ENCODE data around the gene ELL2. TPM values are rescaled to one million over a fixed set of nuclear protein-coding genes. Genes with fewer than 3 reads are reported as not detected.
A peak's percentile ranks its signal among the peaks of the same experiment; 100 is the strongest.

The ELL2 gene
- total and polyA plus RNA-seq, 2 of the 13 experiments (the other 11 are each of a cell fraction or from before 2014, with no cell fraction given): 78.9 to 97.1 TPM

DNA sequence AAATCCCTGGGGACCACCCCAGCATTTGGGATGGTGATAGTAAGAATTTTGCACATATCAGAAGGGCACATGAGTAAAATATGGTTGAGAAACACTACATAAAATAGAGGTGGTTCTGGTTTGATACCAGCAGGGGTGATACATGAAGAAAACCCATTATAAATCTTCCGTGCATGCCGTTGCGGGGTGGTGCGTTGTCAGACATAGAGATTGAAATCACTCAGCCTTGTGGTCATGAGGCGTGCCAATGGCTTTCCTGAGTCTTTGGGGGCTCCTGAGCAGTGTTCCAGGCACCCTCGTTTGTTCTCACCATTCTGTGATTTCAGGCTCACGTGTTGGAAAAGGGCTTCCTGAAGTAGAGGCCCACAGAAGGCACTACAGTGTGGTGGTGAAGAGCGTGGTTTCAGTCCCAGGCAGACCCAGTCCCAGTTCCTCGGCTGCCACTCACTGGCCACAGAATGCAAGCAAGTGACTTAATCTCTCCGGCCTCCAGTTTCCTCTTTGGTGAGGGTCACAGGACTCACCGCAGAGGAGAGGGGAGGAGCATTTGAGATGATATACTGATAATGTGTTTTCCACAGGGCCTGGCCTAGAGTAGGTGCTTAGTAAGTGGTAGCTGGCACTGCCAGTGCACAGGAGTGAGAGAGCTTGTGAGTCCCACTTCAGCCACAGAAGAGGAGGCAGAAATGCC, 118.7 kb downstream of the ELL2 start (continued):
- TF ChIP-seq, protein P1, sequence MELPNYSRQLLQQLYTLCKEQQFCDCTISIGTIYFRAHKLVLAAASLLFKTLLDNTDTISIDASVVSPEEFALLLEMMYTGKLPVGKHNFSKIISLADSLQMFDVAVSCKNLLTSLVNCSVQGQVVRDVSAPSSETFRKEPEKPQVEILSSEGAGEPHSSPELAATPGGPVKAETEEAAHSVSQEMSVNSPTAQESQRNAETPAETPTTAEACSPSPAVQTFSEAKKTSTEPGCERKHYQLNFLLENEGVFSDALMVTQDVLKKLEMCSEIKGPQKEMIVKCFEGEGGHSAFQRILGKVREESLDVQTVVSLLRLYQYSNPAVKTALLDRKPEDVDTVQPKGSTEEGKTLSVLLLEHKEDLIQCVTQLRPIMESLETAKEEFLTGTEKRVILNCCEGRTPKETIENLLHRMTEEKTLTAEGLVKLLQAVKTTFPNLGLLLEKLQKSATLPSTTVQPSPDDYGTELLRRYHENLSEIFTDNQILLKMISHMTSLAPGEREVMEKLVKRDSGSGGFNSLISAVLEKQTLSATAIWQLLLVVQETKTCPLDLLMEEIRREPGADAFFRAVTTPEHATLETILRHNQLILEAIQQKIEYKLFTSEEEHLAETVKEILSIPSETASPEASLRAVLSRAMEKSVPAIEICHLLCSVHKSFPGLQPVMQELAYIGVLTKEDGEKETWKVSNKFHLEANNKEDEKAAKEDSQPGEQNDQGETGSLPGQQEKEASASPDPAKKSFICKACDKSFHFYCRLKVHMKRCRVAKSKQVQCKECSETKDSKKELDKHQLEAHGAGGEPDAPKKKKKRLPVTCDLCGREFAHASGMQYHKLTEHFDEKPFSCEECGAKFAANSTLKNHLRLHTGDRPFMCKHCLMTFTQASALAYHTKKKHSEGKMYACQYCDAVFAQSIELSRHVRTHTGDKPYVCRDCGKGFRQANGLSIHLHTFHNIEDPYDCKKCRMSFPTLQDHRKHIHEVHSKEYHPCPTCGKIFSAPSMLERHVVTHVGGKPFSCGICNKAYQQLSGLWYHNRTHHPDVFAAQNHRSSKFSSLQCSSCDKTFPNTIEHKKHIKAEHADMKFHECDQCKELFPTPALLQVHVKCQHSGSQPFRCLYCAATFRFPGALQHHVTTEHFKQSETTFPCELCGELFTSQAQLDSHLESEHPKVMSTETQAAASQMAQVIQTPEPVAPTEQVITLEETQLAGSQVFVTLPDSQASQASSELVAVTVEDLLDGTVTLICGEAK (IDR thresholded peaks at IDR 0.05): no peak
- TF ChIP-seq, protein P1 (CRISPR knock-in tag; IDR thresholded peaks at IDR 0.05): no peak
- TF ChIP-seq ZNF225 (CRISPR knock-in tag; IDR thresholded peaks at IDR 0.05) (no peak), TOE1 (CRISPR knock-in tag; IDR thresholded peaks at IDR 0.05) (no peak), ZNF614 (CRISPR knock-in tag; IDR thresholded peaks at IDR 0.05; ENCODE audit: borderline replicate concordance) (peak; percentile 64; the same call in 1 of the 2 replicates), ZNF207 (IDR thresholded peaks at IDR 0.05; ENCODE audit: borderline replicate concordance) (no peak), SP140L (CRISPR knock-in tag; IDR thresholded peaks at IDR 0.05; ENCODE audit: borderline replicate concordance) (no peak), U2AF2 (IDR thresholded peaks at IDR 0.05; ENCODE audit: low read depth, low read length) (no peak)

Measured in HepG2 (cell line).